Activated CD8-positive, alpha-beta memory T cell treated with anti-CD3 and anti-CD28 coated beads for 36 hours (primary cell): Measurements from ENCODE around the gene BCR. TPM values are rescaled to one million over a fixed set of nuclear protein-coding genes. Genes with fewer than 3 reads are reported as not detected.

Experiments
- CTCF ChIA-PET: fragments of 350-600 bp; sonication (Branson Sonifier 250); formaldehyde crosslinking; loops from one replicate; lab custom pipeline; 2021; ENCODE audit warnings: antibody characterized with exemption; lab: Charles Lee
- POLR2A ChIA-PET: fragments of 350-600 bp; sonication (Branson Sonifier 250); formaldehyde crosslinking; loops from one replicate; lab custom pipeline; 2021; ENCODE audit warnings: antibody characterized with exemption; lab: Charles Lee
- total RNA-seq, 2 experiments: library from RNA; stranded (reverse); gene quantifications; one replicate each; pipeline ENCODE4 v1.2.3, GENCODE V29; 2021

BCR gene
- total RNA-seq, 2 experiments from 2014 or later: 29.9 to 34.1 TPM

- POLR2A ChIA-PET: no interaction called here
- CTCF ChIA-PET: interaction anchor here (1.8 to 3.5 kb wide), 2 partner anchors 98 to 106 kb away, joined by 5 to 15 read pairs; no protein-coding TSS in a partner anchor
Measured at GRCh38 chr22:23184100-23184763, 3.9 kb downstream of the BCR start.

GRCh38 chr22:23184764-23185113, 4.4 kb downstream of the BCR start:
- ChIA-PET CTCF (interaction anchor here (3.5 kb wide), 1 partner anchor 97 kb away, joined by 15 read pairs; no protein-coding TSS in a partner anchor), POLR2A (no interaction called here)

- ChIA-PET CTCF (interaction anchor here (0.7 kb wide), 1 partner anchor 413 kb away, joined by 3 read pairs; no protein-coding TSS in a partner anchor), POLR2A (no interaction called here)
Measured at GRCh38 chr22:23187211-23187610, 6.9 kb downstream of the BCR start.

- CTCF ChIA-PET: interaction anchor here (1.1 kb wide), 1 partner anchor 10 kb away, joined by 3 read pairs; no protein-coding TSS in a partner anchor
- POLR2A ChIA-PET: interaction anchor here (0.5 kb wide), 1 partner anchor 106 kb away, joined by 4 read pairs; no protein-coding TSS in a partner anchor
Measured at GRCh38 chr22:23187871-23188700, 7.8 kb downstream of the BCR start.

- ChIA-PET CTCF (no interaction called here), POLR2A (no interaction called here)
Measured at GRCh38 chr22:23190526-23190925, 10.2 kb downstream of the BCR start.

- CTCF ChIA-PET: no interaction called here
- POLR2A ChIA-PET: no interaction called here
Measured at GRCh38 chr22:23192133-23192532, 11.8 kb downstream of the BCR start.

GRCh38 chr22:23192558-23192957, 12.2 kb downstream of the BCR start:
- POLR2A ChIA-PET: no interaction called here

GRCh38 chr22:23193196-23193827, 13.0 kb downstream of the BCR start:
- ChIA-PET POLR2A (no interaction called here), CTCF (no interaction called here)

More at GRCh38 chr22:23192558-23192957, 12.2 kb downstream of the BCR start:
- CTCF ChIA-PET: no interaction called here

- POLR2A ChIA-PET: no interaction called here
- CTCF ChIA-PET: no interaction called here
Measured at GRCh38 chr22:23193882-23194281, 13.6 kb downstream of the BCR start.

- POLR2A ChIA-PET: no interaction called here
- CTCF ChIA-PET: no interaction called here
Measured at GRCh38 chr22:23196165-23196564, 15.9 kb downstream of the BCR start.

- ChIA-PET CTCF (no interaction called here), POLR2A (no interaction called here)
Measured at GRCh38 chr22:23197836-23198235, 17.5 kb downstream of the BCR start.

- ChIA-PET CTCF (no interaction called here), POLR2A (no interaction called here)
Measured at GRCh38 chr22:23199159-23199558, 18.9 kb downstream of the BCR start.

- POLR2A ChIA-PET: no interaction called here
Measured at GRCh38 chr22:23200898-23201297, 20.6 kb downstream of the BCR start.

GRCh38 chr22:23202812-23203451, 22.6 kb downstream of the BCR start:
- ChIA-PET CTCF (no interaction called here), POLR2A (no interaction called here)

More at GRCh38 chr22:23200898-23201297, 20.6 kb downstream of the BCR start:
- CTCF ChIA-PET: interaction anchor here (0.6 kb wide), 1 partner anchor 12 kb away, joined by 4 read pairs; no protein-coding TSS in a partner anchor

- CTCF ChIA-PET: no interaction called here
- POLR2A ChIA-PET: no interaction called here
Measured at GRCh38 chr22:23203452-23204124, 23.3 kb downstream of the BCR start.

- CTCF ChIA-PET: no interaction called here
- POLR2A ChIA-PET: no interaction called here
Measured at GRCh38 chr22:23204125-23204488, 23.8 kb downstream of the BCR start.

GRCh38 chr22:23204541-23205157, 24.3 kb downstream of the BCR start:
- ChIA-PET POLR2A (no interaction called here), CTCF (no interaction called here)

GRCh38 chr22:23205339-23206049, 25.2 kb downstream of the BCR start:
- CTCF ChIA-PET: no interaction called here
- POLR2A ChIA-PET: interaction anchor here (0.7 kb wide), 1 partner anchor 24 kb away, joined by 4 read pairs; no protein-coding TSS in a partner anchor
